Hematopoietic multipotent progenitor cell treated with erythropoietin and hydrocortisone succinate and interleukin-3 and kit ligand, for 8 days (in vitro differentiated cells): Measurements from ENCODE around the gene KRT81.
A peak's percentile ranks its signal among the peaks of the same experiment; 100 is the strongest.
"Not testable (repeated sequence)": the region's sequence is repeated elsewhere in the genome, so short reads cannot be mapped to it uniquely, and the experiment has no call there.

Source experiments
- DNase-seq: peaks from one replicate; pipeline ENCODE4 v3.0.0-alpha.2; 2015

KRT81 gene

DNA sequence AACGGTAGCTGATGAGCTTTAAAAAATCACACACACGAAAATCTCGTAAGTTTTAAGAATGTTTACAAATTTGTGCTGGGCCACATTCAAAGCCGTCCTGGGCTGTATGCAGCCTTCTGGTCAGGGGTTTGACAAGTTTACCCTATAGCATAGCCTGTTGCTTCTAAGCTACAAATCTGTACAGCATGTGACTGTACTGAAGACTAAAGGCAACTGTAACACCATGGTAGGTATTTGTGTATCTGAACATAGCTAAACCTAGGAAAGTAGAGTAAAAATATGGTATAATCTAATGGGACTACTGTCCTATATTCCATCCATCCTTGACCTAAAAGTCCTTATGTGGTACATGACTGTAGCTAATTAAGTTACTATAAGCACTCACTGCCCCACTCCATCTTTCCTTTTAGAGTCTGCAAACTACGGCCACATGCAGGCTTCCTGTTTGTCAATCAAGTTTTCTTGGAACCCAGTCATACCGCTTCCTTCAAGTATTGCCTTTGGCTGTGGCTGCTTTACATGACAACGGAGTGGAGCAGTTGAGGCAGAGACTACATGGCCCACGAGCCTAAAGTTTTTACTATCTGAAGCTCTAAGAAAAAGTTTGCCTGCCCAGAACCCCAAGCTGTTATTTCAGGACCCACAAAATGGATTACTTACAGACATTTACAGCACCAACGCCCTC lies 39.8 kb downstream of the KRT81 start:
- DNase-seq: no peak

DNA sequence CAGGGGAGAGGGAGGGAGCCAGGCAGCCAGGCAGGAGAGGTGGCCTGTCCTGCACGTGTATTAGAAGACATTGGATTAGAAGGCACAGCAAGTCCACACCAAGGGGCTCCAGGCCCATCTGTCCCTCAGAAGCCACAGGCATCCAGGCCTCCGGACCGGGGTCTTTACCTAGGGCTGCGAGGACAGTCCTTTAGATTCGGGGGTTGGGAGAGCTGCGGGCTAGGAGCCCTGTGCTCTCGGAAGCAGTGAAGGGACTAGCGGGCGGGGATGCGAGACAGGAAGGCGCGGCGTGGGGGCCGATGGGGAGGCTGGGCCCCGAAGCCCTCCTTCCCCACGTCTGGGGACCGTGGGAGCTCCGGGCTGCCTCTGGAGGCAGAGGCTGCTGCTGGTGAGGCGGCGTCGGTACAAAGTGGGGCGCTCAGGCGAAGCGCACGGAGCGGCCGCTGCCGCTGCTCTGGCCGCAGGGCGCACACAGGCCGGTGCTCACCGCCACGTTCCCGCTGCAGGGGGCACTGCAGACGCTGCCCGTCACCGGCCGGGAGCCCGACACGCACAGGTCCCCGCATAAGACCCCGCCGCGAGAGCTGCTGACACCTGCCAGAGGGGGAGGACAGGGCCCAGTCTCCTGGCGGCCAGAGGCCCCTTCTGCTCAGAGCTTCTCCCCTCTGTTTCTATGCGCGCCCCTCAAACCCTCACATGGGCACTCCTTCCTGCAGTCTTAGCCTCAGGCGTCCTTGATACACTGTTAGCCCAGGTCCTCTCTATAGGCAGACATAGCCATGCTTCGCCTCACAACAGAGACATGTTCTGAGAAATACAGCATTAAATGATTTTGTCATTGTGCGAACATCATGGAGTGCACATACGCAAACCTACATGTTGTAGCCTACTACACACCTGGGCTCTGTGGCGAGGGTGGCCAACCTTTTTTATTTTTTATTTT lies 41.0 kb downstream of the KRT81 start:
- DNase-seq: no peak

DNA sequence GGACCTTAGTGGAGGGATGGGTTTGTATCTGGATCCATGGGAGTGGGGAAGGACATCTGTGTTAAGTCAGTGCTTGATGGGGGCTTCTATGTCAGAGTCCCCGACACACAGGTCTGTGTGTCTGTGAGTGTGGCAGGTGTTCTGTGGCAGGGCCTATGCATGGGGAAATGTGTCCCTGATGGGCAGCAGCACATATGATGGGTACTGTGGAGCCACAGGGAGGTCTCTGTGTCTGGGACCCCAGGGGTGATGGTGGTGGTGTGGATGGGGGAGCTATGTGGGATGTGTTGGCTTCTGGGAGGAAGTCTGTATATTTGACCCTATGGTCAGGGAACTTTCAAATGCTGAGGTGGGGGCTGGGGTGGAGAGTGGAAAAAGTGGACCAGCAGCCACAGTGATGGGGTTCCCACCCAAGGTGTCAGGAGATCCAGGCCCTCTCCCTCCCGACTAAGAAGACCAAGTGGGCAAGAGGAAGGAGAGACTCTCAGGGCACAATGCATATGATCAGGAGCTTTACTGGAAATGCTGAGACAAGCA lies 41.8 kb downstream of the KRT81 start:
- no peak for DNase-seq

DNA sequence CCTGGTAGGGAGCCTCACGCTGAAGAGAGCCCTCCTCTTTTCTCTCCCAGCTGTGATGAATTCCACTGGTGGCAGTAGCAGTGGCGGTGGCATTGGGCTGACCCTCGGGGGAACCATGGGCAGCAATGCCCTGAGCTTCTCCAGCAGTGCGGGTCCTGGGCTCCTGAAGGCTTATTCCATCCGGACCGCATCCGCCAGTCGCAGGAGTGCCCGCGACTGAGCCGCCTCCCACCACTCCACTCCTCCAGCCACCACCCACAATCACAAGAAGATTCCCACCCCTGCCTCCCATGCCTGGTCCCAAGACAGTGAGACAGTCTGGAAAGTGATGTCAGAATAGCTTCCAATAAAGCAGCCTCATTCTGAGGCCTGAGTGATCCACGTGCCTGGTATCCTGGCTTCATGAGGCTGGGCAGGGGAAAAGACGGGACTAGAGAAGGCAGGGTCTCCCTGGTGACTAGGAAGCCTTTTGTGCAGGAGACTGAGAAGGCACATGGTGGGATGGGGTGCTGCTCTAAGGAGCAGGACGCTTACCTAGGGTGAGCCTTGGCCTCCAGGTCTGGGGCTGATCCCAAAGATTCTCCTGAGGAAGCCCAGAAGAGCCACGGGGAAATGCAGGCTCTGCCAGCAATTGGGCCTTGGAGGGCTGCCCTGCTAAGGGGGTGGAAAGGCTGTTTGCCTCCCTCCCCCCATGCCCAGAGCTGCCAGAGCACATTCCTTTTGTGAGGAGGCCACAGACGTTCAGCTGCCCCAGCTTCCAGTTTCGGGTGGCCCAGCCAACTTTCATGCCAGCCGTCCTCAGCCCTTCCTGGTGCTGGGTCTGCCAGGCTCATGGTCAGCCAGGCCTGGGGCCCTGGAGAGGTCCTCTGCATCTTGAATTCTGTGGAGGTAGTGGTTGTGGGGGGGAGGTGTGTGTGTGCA lies 42.5 kb downstream of the KRT81 start:
- no peak for DNase-seq

DNA sequence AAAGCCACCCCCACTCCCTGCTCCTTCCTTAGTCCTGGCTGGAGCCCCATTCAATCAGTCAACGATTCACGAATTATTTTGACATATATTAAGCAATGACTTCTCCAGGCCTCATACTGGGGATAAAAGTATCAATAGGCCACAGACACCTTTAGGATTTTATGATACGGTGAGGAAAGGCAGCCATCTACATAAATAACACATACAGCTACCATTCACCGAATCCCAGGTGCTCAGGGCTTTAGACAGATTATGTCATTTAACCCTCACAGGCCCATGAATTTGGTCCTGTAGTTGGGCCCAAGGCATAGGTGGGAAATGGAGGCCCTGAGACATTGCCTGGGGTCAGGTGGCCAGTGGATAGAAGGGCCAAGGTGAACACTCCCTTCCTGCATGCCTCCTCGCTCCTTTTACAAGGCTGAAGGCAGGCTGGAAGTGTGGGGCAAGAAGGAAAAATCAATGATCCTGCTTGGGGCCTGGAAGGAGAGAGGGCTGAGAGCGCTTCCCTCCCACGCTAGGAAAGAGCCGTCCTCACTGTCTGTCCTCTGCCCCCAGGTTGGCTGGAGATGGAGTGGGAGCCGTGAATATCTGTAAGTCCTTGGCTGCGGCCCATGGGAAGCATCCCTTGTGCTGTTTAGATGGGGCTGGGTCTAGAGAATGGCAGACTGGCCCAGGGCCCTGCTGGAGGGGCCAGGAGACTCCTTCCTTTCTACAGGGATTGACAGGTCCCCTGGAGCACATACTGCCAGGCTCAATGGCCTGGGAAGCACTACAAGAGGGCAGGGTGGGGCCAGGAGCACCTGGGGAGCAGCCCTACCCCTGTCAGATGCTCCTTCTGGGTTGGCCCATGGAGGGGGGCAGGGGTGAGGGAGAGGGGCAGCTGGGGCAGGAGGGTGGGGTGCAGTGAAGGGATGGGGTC lies 43.5 kb downstream of the KRT81 start:
- no peak for DNase-seq

DNA sequence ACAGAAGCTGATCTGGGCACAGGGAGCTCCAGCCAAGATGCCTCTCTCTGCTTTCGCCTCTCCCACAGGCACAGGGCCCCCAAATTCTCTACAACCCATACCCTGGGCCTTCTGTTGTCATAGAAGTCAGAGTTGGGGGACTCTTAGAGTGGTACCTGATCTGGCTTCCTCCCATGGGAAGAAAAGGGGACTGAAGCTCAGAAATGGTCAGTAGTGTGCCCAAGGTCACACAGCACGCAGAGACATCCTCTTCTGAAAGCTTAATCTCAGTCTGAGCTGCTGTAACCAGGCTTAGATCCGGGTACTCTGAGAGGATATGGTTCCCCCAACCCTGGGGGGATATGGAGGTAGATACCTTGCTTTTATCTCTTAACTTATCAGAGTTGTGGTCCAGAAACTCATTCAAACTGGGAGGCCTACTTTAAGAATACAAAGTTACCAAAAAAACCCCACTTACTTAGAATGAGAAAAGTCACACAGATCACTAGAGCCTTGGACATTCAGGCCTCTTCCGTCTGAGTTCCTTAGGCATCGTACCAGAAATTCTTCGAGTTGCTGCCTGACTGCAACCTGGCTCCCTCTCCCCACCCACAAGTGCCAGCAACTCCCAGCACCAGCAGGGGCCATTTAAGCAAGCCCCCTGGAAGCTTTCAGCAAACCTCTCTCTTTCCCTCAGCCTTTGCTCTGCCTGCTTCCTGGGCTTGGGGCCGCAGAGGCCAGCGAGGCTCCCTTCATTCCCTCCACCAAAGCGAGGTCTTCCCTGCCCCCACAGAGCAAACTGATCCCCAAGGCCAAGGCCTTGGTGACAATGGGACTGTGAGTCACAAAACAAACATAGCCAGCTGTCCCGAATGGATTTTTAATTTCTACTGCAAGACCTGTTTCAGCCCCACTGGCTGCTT lies 44.4 kb downstream of the KRT81 start:
- no peak for DNase-seq

DNA sequence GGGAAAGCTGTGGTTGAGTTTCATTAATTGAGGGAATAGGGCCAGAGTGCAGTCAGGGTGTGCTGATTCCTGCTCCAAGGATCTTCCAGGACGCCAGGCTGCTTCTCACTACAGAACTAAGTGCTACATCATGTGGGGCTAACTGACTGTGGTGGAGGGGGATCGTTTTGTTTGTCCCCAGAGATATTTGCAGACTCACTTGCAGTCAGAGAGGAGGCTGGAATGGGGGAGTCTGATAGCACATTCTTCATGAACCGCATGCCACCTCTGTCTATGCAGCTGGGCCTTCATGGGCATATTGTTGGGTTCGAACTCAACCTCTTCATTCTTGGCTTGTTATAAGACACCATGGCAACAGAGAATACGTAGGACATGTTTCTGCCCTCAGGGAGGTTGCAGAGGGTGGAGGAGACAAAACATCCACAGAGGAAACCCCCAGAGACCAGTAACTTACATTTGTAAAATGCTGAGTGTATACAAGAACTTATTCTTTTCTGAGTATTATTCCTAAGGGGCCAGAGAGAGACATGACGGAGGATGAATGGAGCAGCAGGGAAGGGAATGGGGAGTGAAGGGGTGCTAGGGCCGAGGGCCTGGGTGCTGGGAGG lies 45.3 kb downstream of the KRT81 start:
- no peak for DNase-seq

DNA sequence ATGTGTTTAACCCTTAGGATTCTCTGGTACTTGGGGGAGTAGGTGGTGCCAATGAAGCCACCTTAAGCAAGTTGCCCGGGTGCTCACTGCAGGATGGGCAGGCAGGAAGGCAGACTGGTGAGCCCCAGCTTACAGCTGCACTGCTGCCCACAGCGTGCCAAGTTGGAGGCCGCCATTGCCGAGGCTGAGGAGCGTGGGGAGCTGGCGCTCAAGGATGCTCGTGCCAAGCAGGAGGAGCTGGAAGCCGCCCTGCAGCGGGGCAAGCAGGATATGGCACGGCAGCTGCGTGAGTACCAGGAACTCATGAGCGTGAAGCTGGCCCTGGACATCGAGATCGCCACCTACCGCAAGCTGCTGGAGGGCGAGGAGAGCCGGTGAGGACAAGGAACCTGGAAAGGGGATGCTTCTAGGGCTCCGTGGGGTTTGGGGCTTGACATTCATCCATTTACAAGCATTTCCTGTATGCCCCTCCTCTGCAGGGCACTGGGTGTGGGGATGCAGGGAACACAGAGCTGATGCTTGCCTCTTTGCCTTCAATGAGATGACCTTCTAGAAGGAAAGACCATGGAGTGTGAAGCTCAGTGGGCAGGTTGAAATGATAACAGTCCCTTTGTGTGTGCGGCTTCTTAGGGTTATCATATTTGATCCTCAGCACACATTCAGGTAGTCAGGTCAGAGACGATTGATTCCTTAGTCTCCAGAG lies 45.9 kb downstream of the KRT81 start:
- DNase-seq: no peak

DNA sequence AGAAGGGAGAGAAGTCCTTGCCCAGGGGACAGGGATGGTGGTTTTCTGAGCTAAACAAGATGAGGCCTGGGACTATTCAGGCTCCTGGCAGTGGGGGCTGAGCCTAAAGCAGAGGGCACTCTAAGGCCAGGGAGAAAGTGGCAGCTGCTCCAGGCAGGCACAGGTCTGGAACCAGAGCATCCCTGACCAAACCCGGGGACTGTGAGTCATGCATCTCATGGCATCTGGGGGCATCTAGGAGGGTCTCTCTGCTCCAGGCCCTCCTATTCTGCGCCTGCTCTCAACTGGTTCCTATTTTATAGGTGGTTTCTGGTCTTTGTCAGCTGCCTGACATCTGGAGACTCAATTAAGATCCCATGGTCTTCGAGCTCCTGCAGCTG lies 46.7 kb downstream of the KRT81 start:
- no peak for DNase-seq

DNA sequence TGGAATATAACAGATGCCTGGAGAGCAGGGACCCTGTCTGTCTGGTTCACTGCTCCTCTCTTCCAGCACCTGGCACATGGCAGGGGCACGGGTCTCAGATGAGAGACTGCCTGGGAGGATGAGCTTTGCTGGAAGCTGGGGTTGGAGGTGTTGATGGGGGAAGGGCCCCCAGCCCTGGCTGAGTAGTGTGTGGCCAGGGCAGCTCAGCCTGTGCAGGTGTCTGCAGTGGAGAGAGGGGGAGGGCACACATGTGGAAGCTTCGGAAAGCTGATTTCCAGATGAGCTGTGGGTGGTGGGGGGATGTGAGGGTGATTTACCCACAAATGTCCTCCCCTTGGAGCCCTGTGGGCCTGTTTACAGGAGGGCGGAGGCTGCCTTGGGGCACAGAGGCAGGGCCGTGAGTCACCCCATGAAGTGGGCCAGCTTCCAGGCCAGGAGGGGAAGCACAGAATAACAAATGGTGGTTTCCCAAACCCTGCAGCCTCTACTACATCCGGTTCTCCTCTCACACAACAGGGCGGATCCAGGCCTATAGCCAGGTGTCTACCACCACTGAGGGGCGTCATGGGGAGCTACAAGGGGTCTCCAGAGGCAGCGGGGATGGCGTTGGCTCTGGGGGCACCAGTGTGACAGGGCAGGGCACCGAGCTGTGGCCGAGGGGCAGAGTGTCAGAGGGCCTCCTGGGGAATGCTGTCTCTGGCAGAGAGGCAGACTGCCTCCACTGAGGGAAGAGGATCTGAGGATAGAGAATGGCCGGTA lies 47.3 kb downstream of the KRT81 start:
- peak; percentile 48 for DNase-seq

DNA sequence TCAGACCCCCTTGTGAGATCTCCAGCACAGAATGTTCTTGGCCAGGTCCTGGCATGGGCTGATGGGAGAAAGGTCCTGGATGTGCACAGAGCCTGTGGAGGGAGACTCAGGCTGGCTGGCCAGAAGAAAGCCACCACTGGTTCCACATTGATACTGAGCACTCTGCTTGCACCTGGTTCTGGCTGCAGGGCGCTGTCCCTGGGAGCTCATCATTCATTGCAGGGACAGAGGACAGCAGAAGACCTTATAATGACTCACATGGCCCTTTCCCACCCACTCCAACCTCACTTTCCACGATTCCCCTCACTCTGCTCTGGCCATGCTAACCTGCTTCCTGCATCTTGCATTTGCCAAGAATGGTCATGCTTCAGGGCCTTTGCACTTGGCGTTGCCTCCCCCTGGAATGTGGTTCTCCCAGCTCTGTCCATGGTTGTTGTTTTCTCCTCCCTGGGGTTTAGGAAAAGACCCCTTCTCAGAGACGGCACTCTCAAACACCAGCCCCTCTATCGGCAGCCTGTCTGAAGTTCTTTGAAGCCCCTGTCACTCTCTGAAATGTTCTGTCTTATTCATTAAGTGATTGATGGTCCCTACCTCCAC lies 48.0 kb downstream of the KRT81 start:
- DNase-seq: no peak

DNA sequence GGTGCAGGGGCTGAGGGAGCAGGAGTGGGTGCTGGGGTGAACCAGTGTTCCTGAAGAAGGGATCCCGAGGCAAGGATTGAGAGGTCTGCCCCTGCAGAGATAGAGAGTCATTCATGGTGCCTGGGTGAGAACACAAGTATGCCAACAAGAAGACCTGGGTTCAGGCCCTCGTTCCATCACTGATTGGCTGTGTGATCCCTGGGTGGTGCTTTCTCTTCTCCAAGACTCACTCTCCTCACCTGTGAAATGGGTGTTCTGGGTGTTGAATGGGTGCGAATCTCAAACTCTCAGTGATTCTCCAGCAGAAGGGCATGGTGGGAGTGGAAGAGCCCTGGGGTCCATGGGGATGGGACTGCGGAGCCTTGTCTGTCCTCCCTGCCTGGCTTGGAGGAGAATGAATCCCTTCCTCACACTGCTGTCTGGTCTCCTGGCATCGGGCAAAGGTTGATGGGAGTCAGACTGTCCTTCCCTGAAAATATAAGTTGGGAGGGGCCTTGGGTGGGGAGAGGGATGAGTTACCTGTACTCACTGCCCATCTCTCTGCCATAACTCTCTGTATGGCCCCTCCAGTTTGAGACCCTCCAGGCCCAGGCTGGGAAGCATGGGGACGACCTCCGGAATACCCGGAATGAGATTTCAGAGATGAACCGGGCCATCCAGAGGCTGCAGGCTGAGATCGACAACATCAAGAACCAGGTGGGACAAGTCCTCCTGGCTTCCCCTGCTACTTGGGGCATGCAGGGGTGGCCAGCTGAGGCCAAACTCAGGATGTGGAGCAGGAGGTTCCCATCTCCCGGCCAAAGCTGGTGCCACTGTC lies 48.7 kb downstream of the KRT81 start:
- no peak for DNase-seq

DNA sequence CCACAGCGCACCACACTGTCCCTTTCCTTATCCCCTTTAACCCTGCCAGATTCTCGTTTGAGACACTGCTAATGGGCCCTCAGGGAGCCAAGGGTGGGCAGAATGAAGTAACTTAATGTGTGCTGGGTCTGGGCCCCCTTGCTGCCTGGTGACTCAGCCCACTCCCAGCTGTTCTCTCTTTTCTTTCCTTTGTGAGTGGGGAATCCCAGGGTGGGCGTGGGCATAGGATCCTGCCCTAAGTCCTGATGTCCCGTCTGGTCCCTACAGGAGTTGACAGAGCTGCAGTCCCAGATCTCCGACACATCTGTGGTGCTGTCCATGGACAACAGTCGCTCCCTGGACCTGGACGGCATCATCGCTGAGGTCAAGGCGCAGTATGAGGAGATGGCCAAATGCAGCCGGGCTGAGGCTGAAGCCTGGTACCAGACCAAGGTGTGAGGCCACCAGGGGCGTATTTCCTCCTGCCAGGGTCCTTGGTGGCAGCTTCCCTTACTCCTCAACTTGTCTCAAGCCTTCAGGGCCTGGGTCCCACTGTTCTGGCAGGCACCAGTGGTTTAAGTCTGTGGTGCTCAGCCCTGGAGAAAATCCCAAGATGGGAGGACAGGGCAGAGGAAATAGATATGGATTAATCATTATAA lies 50.0 kb downstream of the KRT81 start:
- no peak for DNase-seq

DNA sequence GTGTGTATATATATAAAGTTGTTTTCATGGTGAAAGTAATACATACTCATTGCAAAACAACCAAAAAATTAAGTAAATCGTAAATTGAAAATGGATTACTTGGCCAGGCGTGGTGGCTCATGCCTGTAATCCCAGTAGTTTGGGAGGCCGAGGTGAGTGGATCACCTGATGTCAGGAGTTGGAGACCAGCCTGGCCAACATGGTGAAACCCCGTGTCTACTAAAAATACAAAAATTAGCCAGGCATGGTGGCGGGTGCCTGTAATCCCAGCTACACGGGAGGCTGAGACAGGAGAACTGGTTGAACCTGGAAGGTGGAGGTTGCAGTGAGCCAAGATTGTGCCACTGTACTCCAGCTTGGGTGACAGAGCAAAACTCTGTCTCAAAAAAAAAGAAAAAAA lies 51.1 kb downstream of the KRT81 start:
- not testable (repeated sequence) for DNase-seq

DNA sequence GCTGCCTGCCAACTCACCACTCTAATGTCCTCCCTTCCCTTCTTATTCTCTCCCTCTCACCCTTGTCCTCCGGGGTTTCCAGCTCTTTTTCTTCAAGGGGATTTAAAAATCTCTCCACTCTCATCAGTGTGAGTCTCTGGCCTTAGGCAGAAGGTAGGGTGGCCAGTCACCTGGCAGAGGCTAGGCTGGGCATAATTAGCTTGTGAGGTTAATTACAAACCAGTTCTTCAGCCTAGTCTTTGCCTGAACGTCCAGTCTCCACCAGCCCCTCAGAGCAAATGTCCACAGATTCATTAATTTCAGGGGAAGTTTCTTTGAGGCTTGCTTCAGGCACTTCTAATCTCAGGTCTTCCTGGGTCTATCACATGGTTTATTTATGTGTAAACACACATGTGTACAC lies 51.6 kb downstream of the KRT81 start:
- DNase-seq: no peak

DNA sequence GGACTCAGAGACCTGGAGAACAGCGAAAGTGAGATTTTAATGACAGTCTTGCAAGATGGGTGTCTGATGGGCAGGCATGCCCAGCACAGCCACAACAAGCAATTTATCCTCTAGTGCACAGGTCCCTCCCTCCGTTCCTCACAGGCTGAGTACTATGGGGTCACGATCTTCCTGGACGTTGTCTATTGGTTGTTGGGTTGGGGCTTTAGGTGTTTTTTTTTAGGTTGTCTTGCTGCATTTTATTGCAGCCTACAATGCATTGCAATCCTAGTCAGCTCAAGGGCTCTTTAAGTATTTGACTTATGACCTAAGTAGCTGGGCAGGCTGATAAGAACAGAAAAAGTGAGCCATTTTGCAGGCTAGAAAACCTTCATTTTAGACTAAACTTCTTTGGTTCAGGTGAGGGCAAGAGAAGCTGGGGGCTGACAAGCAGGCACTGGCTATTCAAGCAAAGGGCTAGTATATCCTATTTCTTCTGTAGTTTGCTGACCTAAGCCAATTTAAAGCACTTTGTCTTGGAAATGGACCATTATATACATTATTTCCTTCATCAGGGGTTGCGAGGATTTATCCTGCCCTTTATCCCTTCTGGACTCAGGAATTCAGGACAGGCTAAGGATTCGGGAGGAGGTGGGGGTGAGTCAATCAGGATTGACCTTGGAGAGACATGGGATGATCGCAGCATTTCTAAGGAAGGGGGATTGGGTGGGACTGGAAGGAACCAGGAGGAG lies 52.3 kb downstream of the KRT81 start:
- no peak for DNase-seq
